HG02938 (cell line): ENCODE data around the gene NFIC.

Source experiments
- ATAC-seq: cut with Tn5 transposase; IDR thresholded peaks from one replicate; pipeline ENCODE4 v1.9.1; 2021; ENCODE audit warnings: mild to moderate bottlenecking, moderate library complexity; ENCODE audit not compliant: unreplicated experiment

The NFIC gene

DNA sequence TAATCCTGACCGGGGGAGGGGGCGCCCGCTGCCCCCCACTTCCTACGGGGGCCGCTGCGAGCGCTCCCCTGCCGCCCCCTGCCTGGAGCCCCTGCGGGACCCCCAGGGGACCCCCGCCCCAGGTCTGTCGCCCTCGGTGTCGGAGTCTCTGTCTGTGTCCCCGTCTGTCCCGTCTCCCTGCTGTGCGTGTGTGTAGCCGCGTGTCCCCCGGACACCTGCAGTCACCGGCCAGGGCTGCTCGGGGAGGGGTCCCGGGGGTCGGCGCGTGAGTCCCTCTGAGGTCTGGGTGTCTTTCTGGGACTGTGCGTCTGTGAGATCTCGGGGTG is 7.7 kb upstream of the NFIC start:
- ATAC-seq = no peak

DNA sequence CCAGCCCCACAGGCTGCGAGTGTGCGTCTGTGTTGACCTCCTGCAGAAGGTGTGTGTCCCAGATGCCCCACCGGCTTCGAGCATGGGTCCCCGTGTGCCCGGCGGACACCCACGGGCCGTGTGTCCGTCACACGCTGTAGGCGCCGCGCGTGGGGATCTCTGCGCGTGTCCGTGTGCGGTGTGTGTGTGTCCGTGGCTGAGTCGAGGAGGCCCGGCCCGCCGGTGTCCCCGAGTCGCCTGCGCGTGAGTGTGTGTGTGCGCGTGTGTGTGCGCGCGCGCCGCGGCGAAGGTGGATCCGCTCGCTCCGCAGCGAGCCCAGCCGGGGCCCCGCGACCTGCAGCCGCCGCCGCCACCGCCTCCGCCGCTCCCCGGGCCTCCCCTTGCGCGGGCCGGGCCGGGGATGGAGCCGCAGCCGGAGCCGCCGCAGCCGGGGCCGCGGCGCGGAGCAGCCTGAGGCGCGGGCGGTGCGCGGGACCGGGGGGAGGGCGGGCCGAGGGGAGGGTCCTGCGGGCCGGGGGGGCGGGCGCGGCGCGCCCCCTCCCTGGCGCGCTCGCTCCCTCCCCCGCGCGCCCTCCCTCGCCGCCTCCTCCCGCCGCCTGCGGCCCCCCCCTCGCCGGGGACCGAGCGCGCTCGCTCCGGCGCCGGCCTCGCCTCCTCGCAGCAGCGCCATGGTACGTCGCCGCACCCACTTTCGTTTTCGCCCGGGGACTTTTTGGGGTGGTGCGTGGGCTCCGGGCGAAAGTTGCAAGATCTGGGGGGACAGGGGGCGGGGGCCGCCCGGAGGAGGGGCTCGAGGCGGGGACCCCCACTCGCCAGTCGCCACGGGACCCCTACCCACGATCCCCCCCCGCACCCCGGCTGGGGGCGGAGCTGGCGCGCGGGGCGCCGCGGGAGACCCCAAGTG is 7.1 kb upstream of the NFIC start:
- ATAC-seq = no peak

DNA sequence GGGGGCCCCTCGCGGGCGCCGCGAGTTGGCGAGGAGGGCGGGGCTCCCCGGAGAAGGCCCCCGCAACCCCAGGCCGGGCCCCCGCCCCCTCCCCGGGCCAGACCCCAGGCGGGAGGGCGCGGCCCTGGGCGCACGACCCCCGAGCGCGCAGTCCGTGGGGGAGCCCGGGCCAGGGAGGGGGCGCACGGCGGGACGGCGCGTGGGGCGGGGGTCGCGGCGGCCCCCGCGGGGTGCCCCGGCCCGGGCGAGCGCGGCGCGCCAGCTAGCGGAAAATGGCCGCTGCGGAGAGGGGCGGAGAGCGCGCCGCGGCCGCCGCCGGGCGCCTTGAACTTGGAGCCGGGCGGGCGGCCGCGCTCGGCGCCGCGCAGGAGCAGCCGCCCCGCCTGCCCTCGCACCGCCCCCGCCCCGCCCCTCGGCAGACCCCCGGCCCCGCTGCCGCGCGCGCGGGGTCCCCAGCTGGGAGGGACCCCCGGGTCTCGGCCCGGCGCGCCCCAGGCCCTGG is 6.4 kb upstream of the NFIC start:
- no peak for ATAC-seq

DNA sequence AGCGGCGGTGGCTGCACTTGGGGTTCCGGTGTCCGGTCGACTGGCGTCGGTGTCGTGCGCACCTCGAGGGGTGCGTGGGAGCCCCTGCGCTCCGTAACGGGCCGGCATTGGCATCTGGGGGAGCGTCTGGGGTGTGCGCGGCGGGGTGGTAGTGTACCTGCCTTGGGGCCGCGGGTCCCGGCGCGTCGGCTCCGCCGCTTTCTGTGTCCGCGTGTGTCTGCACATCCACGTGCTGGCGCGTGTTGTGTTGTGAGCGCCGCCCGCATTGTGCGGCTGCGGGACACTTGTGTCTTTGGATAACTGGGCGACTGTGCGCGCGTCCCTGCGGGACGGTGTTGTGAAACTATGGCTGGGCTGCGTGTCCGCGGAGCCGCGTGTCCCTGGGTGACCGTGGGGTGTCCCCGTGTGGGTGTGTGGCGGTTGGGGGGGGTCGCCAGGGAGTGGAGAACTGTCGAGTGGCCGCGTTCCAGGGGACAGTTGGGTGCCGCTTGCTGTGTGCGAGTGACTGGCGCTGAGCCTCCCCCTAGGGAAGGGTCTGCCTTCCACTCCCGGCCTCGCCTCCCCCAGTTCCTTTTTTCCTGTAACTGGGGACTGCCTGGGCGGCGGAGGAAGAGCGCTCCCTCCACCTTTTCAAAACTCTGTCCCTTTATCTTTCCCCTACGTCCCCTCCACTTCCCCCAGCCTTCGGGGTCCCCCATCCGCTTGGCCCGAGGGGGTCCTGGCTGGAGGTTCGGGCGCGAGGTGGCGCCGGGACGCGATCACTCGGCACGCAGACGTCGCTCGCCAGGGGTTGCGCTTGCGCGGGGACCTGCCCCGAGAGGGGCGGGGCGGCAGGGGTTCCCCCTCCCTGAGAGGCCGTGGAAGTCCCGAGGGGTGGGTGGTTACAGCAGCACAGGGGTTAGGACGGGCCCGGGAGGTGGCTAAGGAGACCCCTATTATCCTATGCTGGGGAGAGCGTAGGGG is 5.7 kb upstream of the NFIC start:
- ATAC-seq = no peak

DNA sequence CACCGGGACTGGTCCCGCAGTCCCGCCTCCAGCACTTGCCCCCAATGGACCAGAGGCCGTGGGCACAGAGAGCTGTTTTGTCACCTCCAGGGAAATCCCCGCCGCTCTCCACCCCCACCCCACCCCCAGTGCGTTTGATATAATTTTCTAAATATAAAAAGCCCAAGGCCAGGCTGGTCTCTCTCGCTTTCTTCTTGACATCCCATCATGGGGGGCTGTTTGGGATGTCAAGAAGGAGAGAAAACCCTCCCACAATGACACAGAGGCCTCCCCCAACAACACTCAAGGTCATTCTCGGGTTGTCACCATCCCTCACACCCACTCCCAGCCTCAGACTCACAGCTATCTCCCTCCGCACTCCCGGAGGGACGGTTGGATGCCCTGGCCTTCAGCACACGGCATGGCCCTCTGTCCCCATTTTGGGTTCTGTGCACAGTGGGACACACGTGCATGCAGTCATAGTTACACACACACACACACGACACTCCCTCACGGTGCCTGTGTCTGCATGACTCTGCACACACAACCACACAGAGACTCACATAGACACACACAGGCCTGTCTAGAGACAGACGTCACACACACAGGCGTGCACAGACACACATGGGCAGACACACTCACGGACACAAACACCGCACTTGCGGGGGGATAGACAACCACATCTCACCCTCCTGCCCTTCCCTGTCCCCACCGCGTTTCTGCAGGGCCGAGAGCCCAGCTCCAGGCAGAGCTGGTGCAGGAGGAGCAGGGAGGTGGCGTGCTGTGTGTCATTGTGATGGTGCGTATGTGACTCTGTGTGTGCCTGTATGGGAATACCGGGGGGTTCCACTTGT is 4.8 kb upstream of the NFIC start:
- no peak for ATAC-seq

DNA sequence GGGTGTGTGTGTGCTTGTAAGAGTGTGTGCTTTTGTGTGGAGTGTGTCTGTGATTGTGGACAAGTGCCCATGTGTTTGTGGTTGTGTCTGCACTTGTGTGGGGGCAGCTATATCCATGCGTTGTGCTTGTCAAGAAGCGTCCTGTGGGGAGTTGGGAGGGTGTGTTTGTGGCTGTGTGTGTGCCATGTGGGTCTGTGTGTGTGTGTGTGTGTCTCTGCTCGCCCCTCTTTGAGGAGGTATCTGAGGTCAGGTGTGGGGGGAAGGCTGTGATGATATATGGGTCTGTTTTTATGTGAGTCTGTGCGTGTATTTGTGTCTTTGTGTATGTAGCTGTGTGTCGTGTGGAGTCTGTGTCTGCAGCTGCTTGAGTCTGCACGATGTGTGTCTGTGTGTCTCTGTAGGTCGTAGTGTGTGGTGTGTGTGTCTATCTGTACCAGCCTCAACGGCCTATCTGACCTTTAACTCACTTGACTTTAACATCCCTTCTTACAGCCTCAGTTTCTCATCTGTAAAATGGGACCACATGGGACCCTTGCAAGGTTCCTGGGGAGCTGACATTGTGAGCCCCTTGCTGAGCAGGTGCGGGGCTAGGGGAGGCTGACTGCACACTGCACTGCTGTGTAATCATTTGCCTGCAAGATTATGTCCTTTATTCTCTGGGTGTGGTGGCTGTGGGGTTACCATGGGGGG is 4.0 kb upstream of the NFIC start:
- ATAC-seq = no peak

DNA sequence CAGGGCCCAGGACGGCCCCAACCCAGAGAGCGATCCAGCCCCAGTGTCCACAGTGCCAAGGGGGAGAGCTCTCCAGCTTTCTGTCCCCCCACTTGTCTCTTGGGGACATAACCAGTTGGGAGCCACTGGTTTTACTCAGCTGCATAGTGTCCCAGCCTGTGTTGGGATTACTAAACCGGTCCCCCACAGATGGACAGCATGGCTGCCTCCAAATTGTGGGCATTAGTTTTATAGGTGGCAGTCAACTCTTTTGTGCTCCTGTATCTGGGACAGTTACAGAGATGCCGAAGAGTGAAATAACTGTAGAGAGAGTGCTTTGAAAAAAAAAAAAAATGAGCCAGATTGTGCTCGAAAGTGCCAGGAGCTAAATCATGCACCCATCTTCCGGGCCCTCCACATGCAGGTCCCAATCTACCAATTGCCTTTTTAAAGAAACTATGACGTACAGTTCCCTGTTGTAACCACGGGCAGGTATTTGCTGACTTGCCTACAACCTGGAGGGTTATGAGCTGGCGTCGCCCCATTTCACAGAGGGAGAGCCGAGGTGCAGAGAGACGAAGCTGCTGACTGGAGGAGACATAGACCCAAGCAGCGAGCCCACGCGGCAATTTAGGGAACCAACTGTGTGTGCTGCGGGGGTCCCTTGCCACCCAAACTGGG is 2.4 kb upstream of the NFIC start:
- ATAC-seq = no peak

DNA sequence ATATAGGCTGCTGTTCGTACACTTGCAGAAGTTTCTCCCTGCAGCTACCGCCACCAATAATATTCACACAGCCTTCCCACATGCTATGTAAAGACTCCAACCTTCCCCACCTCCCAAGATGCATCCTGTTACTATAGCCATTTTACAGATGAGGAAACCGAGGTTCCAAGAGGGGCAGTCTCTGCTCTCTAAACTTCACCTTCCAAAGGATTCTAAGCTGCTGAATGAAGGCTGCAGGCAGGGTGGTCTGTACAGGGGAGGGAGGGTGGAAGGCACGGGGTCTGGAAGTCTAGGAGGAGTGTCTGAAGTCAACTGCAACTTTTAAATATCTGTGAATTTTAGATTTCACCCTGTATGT is 1.9 kb upstream of the NFIC start:
- no peak for ATAC-seq

DNA sequence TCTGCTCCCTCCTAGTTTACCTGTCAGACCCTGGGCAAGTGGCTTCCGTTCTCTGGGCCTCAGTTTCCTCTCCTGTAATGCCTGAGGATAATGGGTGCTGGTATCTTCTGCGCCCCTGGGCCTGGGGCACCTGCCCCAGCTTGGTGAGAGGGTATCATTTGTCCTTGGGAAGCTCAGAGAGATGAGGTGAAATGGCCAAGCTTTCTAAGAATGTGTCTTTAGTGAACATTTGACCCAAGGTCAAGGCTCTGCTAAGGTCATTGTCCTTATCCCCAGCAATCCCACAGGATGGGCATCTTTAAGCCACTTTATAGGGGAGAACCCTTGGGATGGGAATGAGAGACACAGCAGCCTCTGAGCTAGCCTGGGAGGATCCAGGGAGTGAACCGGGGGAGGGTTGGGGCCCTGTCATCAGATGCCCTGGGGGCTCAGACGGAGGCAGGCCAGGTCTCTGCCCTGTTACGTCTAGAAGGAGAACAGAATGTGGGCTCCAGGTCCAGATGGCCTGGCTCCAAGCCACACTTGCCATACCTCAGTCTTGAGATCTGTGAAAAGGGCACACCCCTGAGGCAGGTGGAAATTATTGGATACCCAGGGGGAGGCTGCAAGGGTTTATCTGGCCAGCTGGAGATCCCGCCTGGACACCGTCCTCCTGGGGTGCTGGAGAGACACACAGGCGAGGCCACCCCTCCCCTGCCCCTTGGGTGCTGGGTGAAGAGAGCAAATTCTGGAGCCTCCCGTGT is 1.1 kb upstream of the NFIC start:
- ATAC-seq = no peak

DNA sequence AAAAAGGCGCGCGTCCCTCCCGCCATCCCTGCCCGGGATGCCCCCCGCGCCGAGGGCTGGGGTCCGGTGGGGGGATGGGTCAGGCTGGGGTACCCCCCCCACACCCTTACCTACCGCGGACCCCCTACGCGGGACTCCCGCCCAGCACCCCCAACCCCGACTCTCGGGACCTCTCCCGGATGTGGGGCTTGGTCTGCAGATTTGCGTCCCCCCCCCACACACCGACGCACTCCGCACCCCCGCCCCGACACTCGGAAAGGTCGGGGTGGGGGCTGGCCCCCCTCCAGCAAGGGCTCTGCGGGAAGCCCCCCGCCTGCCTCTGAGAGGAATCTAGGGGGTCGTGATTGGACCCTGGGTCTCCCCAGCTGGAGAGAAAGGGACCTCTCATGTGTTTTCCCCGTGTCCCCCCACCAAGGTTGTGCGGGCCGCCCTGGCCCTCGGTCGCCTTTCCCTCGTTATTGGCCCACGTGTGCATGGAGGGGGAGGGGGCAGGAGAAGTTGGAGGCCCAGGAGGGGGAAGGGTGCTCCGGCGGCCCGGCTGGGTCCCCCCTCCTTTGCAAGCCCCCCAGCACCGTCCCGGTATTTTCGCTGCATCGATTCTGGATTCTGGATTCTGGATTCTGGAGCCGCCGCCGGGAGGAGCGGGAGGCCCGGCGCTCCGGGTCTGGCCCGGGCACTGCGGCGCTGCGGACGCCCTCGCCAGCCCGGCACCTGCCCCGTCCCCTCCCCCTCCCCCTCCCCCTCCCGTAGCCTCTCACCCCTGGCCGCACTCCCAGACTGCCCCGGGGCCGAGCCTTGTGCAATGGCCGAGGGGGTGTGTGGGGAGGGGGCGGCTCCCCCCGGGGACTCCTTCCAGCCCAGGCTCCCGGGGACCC is 607 bp downstream of the NFIC start:
- ATAC-seq = no peak

DNA sequence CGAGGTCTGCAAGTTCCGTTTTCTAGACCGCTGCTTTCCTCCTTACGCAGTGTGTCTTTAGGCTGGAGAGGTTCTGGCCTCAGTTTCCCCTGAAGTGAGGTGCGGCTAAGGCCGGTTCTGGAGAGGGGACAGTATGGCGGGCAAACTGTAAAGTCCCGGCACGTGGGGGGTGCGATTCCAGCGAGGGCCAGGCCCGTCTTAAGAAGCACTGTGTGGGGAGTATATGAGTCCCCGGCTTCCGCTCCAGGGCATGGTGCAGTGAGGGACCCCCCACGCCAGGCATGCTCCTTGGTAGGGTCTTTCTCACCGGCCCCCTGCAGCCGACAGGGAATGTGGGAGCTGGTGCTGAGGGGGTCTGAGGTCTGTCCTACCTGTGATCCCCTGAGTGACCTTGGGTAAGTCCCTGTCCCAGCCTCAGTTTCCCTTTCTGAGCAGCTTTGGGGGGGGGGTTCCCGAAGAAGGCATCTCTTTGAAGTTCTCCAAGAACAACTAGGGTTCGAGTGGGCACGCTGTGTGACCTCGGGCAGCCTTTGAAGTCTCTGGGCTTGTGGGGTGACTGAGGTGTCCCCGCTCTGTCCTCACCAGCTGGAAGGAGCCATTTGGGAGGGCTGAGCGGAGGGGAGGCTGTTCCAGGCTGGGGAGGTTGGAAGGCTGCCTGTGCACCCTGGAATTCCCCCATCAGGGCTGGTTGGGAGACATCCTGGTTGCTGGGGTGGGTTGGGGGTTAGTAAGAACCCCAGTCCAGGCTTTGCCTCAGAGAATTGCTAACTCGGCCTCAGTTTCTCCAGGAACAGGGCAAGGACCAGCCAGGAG is 1.5 kb downstream of the NFIC start:
- ATAC-seq = no peak

DNA sequence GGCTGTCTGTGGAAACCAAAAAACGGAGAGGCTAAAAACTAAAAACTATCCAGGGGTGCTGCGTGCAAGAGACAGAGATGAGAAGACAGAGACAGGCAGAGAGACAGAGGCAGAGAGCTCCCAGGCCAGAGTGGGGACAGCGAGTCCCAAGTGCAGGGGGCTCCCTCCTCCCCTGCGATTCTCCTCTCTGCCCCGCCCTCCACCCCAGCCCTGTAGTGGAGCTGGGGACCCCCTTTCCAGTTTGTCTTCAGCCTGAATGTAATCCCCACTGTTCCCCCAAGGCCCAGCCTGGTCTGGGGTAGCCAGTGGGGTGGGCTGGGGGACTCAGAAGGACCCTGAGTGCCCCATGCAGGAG is 2.0 kb downstream of the NFIC start:
- ATAC-seq = no peak

DNA sequence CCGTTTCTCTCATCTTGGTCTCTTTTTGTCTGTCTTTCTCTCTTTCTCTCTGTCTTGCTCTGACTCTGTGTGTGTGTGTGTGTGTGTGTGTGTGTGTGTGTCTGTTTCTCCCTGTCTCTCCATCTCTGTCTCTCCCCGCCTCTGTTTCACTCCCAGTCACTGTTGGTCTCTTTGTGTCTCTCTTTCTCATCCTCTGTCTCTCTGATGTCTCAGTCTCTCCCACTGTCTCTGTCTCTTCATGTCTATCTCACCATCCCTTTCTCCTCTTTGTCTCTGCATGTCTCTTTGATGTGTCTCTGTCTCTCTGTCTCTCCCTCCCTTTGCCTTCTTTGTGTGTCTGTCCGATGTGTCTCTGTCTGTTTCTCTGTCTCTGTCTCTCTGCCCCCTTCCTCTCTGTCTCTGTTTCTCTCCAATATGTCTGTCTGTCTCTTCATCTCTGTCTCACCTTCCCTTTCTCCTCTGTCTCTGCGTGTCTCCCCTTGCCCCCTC is 2.5 kb downstream of the NFIC start:
- no peak for ATAC-seq

DNA sequence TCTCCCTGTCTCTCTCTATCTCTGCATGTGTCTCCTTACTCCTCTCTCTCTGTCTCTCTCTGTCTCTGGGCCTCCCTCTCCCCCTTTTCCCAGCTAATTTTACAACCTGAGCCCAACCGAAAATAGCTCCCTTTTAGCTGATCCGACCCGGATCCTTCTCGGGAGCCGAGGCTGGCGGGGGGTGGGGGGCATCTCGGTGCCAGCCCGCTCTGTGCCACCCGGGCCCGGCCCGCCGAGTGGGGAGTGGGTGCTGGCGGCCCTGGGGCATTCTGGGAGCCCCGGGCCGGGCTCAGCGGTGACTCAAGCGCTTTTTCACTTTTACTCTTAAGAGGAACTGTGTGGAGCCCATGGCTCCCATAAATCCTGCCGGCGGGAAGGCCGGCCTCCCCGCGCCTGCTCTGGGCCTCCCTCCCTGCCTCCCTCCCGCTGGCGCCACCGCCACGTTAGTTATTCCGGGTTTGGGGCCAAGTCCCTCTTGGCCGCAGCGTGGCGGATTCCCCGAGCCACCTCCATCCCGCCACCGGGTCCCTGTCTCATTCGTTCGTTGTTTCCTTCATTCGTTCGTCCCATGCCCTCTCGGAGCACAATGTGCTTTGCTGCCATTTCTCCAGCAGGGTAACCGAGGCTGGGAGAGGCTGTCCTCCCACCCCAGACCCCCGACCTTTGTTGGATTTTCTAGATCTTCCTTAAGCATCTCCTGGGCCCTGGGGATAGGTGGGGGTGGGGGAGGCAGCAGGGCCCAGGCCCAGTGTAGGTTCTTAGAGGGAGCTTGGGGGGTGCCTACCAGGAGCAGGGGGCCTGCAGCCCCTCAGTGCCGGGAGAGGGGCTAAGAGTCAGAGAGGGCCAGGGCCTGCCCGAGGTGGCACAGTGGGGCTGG is 3.2 kb downstream of the NFIC start:
- ATAC-seq = no peak

DNA sequence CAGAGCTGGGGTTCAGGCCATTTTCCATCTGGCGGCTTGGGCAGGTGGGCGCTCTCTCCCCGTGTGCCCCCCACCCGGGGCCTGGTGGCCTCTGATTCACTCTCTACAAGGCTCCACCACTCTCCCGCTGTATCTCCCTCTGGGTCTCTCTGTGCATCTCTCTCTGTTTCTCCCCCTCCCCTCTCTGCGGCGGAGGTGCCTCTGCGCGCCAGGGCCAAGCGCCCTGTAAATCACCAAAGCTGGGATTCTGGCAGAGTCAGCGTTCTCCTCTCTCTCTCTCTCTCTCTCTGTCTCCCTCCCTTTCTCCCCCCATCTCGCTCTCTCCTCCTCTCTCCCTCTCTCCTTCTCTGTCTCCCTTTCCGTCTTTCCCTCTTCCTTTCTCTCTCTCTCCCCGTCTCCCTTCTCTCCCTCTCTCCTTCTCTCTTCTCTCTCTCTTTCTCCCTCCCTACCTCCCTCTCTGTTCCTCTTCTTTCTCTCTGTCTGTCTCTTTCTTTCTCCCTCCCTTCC is 3.9 kb downstream of the NFIC start:
- ATAC-seq = no peak
